Kasumi-1 (cell line): ENCODE data around the gene KCNJ18.
"Not testable (repeated sequence)": the region's sequence is repeated elsewhere in the genome, so short reads cannot be mapped to it uniquely, and the experiment has no call there.

ENCODE experiments used
- DNase-seq, 2 experiments: peaks; one replicate each; lab custom pipeline; 2025; lab: John Stamatoyannopoulos, UW

KCNJ18 gene

GRCh38 chr17:21691883-21692703 is at the start of gene KCNJ18:
Gene KCNJ18, plus strand, starts transcription at chr17:21692523. Its CDS starts 10,264 bp downstream, at chr17:21702787.
- DNase-seq: not testable (repeated sequence)

- not testable (repeated sequence) for DNase-seq
Observed at GRCh38 chr17:21648125-21648524, 44.2 kb upstream of the KCNJ18 start.

GRCh38 chr17:21650043-21650442 is 42.3 kb upstream of the KCNJ18 start:
- not testable (repeated sequence) for DNase-seq

GRCh38 chr17:21652049-21652448 is 40.3 kb upstream of the KCNJ18 start:
- DNase-seq: not testable (repeated sequence)

DNA sequence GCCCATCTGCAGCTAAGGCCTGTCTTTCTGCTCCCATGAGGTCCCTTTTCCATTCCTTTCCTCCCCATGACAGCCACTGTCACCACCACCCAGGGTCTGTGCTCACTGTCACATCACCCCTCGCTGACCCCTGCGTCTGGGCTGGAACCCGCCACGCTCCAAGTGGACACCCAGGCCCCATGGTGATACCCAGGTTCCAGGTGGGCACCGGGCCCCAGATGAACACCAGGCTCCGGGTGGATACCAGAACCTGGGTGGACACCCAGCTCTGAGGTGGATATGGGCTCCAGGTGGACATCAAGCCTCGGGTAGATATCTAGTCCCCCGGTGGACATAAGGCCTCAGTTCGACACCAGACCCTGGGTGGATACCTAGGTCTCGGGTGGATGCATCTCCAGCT is 39.1 kb upstream of the KCNJ18 start:
- DNase-seq: not testable (repeated sequence)

DNA sequence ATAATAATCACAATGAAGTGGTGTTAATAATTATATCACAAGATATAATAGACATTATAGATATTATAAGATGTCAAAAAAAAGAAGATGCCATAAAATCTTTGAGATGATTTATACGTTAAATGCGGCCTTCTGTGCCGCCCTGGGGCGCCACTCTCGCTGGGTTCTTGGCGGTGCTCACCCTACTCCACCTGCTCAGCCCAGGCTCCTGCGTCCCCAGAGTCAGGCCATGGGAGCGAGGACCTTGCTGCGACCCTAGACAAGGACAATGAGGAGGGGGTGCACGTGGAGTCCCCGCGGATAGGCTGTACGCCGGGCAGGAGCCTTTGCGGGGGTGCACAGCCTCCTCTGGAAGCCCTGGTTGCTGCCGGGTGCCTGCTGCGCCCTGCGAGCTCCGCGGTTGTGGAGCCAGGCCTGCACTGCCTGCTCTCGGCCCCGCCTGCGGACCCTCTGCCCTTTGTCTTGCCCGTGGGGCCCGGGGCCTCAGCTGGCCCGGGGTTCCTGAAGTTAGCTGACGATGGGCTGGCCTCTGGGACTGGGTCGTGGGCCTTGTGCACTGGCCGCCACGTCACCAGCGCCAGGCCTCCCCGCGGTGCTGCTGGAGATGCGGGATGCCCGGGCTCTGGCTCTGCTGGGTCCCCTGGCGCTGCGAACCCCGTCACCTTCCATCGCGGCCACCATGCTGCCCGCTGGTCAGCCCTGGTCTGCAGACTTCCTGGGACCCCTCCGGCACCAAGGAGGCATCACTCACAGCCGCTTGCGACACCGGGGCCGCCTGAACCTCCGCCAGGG is 35.6 kb upstream of the KCNJ18 start:
- DNase-seq: not testable (repeated sequence)

- not testable (repeated sequence) for DNase-seq
Observed at GRCh38 chr17:21659635-21660034, 32.7 kb upstream of the KCNJ18 start.

DNA sequence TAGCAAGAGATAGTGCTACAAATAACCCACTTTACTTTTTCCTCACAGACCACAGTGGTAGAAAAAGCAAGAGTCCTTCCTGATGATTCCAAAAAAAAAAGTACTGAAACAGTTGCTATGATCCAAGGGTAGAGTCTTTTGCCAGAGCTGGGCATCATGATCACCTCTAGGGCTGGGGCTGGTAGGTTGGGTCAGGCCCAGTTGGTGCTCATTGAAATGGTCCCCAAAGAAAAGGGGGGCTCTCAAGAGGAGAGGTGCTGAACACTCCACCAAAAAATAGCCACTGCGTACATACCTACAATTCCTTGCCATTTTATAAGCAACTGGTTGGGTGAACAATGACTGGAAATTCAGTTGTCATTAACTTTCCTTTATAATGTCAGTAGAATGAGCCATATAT is 30.9 kb upstream of the KCNJ18 start:
- not testable (repeated sequence) for DNase-seq

DNA sequence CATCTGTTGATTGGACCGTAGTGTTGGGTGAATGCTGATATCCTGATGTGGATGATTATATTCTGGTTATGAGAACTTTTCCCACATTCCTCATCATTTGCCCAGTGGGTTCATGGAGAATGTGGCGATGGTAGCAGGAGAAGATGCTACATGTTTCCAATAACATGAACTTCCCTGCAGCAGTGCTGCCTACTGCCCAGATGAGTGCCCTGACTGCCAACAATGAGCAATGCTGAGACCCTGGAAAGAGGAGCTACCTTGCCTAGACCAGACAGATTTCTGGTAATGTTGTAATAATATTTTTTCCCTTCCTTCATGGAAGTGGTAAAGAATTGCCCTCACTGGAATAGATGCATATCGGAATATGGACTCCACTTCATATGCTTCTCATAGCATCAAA is 29.2 kb upstream of the KCNJ18 start:
- DNase-seq: not testable (repeated sequence)

- not testable (repeated sequence) for DNase-seq
Observed at GRCh38 chr17:21663614-21664474, 28.5 kb upstream of the KCNJ18 start.

DNA sequence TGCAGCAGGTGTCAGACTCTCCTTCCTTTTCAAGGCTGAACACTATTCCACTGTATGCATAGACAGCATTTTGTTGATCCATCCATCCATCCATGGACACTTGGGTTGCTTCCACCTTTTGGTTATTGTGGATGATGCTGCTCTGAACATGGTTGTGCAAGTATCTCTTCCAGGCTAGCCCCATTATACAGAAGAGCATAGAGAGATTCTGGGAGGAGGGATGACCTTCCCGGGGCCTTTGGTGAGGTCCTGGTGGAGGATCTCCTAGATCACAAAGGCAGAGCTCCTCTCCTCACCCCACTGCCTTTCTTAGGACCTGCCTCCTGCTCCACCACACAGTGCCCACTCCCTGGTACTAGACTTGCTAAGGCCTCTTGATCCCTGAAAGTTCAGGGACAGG is 27.2 kb upstream of the KCNJ18 start:
- DNase-seq: not testable (repeated sequence)

GRCh38 chr17:21665935-21666493 is 26.3 kb upstream of the KCNJ18 start:
- DNase-seq: not testable (repeated sequence)

DNA sequence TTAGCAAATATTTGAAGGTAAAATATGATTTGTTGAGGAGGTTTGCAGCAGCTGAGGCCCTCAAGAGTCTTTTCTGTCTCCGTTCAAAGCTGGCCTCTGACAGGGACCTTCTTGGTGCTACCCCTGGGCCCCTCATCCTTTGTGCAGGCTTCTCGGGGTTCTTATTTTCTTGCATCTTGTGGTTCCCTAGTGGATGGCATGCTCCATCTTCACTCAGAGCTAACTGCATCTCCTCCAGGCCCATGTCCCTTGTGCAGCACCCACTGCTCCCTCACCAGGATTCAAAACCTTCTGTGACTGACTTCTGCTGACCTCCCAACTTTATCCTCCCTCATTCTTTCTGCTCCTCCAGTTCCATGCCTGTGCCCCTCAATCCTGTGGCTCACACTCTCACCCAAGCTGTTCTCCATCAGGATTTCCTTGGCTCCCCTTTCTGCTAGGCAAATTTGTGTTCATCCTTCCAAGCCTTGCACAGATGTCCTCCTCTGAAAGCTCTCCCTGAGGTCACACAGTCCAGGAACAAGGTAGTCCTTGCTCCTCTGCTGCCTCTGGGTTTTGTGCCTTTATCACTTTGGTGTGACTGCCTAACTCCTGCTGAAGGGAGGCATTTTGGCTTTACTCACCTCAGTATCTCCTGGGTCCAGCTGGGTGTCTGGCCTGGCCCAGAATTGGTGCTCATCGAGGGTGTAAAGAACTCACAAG is 25.5 kb upstream of the KCNJ18 start:
- DNase-seq: not testable (repeated sequence)

GRCh38 chr17:21667413-21668117 is 24.8 kb upstream of the KCNJ18 start:
- DNase-seq: not testable (repeated sequence)

DNA sequence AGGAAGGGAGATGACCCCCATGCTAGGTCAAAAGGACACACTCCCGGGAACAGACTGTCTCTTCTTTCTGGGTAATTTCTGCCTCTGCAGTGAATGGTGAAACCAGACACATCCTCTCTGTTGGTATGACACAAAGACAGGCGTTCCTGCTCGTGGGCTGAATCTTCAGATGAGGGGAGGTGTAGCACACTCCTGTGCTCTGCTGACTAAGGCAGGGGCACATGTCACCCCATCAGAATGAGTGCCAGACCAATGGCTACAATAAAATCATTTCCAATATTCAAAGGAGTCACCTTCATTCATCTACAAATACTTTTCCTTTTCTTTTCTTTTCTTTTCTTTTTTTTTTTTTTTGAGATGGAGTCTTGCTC is 24.2 kb upstream of the KCNJ18 start:
- DNase-seq: not testable (repeated sequence)

- not testable (repeated sequence) for DNase-seq
Observed at GRCh38 chr17:21668746-21669508, 23.4 kb upstream of the KCNJ18 start.

DNA sequence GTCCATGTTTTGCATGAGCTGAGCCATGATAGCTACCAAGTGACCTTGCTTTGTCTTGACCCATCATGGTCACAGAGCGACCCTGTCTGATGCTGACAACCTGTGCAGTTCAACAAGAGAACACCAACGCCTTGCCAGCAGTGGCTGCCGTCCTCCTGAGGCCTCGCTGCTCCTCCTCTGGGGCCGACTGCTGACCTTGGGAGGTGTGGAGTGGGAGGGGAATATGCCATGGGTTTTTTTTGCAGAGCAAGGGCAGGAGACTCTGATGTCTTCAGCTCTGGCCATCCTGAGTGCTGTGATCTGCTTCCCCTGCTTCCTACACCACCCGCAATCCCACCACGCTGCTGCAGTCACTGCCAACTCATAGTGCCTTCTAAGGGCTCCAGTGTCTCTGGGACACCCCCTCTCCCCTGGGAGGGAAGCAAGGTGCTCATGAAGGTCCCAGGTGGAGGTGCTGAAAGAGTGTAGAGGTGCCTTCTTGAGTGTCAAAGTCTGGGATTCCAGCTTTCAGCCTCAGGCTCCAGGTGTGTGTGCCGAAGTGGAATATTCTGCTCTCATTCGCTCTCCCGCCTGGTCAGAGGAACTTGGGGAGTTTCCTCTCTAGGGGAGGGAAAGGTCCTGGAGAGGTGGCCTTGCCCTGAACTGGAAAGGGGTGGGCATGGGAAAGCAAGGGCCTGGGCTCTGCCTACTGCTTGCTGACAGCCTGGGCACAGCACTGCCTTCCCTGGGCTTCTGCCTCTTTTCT is 22.5 kb upstream of the KCNJ18 start:
- not testable (repeated sequence) for DNase-seq

GRCh38 chr17:21670361-21671155 is 21.8 kb upstream of the KCNJ18 start:
- DNase-seq: not testable (repeated sequence)
